GM19328 (cell line): ENCODE data around the gene FSD1.
"Not testable (repeated sequence)": the region's sequence is repeated elsewhere in the genome, so short reads cannot be mapped to it uniquely, and the experiment has no call there.

Source experiments
- ATAC-seq: cut with Tn5 transposase; IDR thresholded peaks from one replicate; pipeline ENCODE4 v1.9.1; 2021; ENCODE audit warnings: mild to moderate bottlenecking, moderate library complexity; ENCODE audit not compliant: unreplicated experiment

FSD1 gene

DNA sequence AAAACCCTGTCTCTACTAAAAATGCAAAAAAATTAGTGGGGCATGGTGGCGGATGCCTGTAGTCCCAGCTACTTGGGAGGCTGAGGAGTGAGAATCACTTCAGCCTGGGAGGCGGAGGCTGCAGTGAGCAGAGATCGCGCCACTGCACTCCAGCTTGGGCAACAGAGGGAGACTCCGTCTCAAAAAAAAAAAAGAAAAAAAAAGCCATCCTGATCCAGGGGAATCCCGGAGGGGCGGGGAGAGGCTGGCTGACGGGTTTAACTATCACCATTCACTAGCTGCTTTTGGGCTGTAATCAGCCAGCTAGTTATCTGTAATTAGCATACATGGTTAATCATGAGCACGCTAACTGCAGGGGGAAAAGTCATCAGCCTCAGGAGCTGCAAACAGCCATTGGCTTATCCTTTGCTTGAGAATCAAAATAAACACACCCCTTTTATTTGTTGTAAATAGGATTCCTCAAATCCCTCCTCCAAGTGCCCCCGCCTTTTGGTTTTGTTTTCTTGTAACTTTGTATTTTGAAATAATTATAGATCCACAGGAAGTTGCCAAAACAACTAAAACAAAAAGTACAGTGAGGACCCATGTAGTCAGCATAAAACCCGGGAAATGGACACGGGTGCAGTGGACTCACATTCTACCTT, 9.6 kb downstream of the FSD1 start:
- no peak for ATAC-seq

DNA sequence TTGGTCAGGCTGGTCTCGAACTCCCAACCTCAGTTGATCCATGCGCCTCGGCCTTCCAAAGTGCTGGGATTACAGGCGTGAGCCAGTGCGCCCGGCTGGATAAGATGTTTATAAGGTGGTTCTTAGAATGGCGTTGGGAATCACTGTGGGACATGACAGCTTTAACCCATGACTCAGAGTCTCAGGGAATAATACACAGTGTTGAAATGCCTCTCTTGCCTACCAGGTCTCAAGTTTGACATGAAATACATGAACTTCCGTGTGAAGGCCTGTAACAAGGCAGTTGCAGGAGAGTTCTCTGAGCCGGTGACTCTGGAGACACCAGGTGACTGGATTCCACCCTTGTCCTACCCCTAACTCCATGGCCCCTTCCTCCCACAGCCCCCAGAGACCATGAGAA, 12.6 kb downstream of the FSD1 start:
- no peak for ATAC-seq

DNA sequence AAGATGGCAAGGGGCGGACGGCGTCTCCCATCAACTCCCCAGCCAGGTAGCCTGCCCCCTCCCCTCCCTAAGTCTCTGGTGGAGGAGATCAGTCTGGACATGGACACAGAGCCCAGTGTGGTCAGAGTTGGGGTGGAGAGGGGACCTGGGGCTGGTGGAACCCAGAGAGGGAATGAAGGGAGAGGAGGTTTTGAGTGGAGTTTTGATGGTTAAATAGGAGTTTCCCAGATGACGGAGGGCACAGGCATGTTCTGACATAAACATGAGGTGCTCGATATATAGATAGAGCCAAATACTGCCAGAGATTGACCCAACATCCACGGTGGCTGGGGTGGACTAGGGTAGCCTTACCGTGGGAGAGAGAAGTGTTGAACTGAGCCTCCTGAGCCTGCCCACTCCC, 14.1 kb downstream of the FSD1 start:
- ATAC-seq = no peak

DNA sequence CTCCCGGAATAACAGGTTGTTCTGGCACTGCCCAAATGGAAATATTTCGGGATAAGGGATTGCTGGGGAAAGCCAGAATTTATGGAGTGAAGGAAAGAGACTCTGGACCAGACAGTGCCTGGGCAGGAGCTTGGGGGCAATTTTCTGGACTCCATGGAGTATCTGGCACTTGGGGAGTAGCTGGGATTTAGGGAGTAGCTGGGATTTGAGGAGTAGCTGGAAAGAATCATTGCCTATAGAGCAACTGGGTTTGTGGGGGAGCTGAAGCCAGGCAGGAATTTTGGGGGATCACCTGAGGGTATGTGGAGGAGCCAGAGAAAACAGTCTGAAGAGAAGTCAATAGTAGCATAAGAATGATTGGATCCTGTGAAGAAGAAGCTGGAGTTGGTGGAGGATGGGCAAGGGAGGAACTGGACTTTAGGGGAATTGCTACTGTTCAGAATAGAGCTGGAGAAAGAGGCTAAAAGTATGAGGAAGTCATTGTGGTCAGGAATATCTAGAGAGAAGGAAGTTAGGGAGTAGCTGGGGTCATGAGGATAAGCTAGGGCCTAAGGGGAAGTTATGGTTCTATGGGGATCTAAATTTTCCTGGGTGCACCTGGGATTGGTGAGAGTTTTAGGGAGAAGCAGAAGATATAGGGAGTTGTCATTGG, 14.8 kb downstream of the FSD1 start:
- no peak for ATAC-seq

DNA sequence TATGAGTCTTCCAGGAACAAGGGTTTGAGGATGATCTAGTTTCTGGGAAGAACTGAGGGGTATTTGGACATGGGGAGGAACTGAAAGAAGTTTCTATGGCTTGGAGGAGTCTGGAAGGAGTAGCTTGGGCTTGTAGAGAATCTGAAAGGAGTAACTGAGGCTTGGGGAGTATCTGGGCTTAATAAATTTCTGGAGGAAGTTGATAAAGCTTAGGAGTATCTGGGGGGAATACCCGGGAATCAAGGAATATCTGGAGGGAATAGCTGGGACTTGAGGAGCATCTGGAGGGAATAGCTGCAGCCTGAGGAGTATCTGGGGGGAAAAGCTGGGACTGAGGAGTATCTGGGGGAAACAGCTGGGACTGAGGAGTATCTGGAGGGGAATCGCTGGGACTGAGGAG, 16.0 kb downstream of the FSD1 start:
- ATAC-seq = no peak

DNA sequence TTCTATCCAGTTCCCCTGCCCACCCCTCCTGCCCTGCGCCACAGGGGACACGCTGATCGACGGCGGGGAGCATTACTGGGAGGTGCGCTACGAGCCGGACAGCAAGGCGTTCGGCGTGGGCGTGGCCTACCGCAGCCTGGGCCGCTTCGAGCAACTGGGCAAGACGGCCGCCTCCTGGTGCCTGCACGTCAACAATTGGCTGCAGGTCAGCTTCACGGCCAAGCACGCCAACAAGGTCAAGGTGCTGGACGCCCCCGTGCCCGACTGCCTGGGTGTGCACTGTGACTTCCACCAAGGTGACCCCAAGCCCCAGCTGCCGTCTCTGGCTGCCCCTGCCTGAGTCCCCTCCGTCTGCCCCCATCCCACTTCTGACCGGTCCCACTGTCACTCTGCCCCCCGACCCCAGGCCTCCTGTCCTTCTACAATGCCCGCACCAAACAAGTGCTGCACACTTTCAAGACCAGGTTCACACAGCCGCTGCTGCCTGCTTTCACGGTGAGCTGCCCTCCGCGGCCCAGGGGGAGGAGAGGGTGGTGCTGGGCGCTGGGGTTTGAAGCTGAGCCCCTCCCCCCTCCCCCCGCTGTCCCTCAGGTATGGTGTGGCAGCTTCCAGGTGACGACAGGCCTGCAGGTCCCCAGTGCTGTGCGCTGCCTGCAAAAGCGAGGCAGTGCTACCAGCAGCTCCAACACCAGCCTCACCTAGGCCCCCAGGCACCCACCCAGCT, 18.7 kb downstream of the FSD1 start:
- ATAC-seq = no peak

DNA sequence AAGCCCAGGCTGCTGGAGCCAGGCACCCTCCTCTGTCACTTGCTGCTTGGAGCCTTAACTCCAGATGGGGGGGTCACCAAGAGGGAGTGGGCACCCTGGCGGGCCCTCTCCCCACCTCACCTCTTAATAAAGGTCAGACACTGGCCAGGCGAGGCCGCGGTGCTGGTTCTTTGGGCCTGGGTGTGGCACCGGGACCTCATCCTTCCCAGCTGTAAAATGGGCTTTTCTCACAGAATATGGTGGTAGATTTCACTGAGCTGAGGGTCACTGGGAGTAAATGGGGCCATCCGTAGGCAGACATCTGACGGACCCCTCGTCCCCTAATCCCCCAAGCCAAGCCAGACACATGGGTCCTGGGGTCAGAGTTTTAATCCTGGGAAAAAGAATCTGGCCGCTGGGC, 19.3 kb downstream of the FSD1 start:
- no peak for ATAC-seq

DNA sequence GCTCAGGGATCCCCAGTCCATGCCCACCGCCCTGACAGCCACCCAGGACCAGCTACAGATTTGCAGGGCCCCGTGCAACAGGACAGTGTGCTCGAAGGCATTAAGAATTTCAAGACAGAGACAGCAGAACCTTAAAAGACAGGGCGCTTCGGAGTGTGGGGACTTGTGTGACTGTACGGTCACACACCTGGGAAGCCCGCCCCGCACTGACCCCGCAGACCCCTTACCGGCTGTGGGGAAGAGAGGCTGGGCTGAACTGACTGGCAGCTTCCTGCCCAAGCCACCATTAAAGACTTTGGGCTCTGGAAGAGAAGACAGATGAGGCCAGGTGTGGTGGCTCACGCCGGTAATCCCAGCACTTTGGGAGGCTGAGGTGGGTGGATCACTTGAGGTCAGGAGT, 19.8 kb downstream of the FSD1 start:
- ATAC-seq = no peak

DNA sequence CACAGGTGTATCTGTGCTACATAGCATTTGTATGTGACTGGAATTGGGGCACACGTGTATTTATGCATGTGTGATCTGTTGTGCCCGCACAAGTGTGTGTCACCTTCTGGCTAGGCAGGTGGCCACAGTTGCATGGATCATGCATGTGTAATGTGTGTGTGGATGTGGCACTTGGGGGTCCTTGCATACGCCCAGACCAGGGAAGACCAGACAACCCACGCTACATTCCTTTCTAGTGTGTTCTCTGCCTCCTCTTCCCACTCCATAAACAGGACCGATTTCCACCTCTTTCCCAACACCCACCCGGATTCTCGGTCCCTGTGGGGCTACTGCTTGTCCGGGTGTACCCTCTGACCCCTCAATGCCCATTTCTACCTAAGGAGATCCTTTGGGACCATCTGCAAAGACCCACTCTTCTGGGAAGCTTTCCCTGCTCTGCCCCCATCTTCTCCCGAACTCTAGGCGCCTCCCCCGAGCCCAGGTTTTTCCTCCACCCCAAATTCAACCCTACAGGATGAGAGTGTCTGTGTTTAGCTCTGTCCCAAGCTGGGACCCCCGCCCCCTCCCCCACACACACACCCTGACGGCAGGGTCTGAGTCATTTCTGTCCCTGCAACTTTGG, 21.9 kb downstream of the FSD1 start:
- ATAC-seq = no peak

DNA sequence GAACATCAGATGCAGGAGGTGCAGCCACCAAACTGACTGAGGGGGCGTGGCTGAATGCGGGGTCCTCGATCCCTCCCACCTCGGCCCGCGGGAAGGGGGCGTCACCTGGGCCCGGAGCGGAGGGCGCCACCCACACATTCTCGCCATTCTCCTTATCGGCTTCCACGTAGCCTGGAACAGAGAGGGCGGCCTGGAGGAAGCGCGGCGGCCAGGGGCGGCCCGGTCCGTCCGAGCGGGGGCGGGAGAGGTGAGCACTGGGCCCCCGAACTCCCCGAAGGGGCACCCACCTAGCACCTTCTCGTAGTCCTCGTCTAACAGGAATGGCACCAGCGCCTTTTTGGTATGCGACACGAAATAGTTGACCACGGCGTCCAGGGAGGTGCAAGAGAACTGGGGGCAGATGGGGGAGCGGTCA, 22.4 kb downstream of the FSD1 start:
- no peak for ATAC-seq

DNA sequence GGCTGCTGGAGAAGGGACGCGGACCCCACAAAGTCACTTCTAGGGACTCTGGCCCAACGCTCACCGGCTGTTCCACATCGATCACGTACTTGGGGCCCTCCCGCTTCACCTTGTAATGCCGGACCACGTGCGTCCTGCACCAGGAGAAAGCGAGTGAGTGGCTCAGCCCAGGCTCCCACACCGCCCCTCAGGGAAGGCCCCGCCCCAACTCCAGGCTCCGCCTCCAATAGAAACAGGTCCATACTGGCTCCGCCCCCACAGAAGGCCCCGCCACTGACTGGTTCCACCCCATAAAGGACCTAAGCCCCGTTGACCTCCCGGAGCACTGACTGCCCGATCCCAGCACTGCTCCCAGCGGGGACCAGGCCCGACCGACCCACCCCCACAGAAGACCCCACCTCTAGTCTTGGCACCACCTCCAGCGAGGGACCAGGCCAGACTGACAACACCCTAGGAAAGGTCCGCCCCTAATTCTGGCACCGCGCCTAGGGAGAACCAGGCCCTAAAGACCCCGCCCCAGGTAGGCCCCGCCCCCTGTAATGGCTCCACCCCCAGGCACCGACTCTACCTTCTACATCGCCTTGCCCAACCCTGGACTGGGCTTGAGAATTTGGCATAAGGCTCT, 23.0 kb downstream of the FSD1 start:
- ATAC-seq = no peak

DNA sequence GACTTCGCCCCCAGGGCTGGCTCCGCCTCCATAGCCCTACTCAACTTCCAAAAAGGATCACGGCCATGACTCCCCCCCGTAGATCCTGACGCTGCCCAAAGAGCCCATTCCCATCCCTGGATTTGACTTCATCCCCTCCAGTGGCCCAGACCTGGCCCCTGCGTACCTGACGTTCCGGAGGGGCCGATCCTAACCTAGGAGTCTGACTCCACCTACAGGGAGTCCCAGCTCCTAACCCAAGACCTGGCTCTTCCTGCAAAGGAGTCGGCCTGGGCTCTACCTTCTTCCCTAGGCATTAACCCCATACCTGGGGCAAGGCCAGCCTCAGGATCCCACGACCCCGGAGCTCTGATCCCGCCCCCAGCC, 23.5 kb downstream of the FSD1 start:
- ATAC-seq = no peak

DNA sequence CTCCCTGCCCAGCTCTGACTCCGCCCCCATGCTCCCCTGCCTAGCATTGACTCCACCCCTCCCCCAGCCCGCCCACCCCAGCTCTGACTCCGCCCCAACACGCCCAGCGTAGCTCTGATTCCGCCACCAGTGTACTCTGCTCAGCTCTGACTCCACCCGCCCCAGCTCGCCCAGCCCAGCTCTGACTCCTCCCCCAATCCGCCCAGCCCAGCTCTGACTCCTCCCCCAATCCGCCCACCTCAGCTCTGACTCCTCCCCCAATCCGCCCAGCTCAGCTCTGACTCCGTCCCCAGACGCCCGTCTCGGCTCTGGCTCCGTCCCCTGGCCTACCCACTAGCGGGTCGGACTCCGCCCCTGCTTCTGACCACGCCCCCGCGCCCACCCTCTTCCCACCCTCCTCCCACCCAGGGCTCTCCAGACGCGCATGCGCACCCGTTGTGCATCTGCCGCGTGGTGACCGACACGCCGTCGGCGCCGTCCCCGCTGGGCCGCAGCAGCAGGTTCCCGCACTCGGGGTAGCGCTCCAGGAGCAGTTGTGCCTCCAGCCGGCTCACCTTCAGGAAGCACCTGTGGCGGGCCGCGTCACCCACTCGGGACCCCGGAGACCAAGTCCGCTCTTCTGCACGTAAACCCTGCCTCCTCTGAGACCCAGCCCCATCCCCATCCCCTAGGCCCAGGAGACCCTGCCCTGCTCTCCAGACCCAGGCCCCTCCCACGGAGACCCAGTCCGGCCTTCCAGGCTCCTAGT, 24.0 kb downstream of the FSD1 start:
- ATAC-seq = peak; percentile 81

DNA sequence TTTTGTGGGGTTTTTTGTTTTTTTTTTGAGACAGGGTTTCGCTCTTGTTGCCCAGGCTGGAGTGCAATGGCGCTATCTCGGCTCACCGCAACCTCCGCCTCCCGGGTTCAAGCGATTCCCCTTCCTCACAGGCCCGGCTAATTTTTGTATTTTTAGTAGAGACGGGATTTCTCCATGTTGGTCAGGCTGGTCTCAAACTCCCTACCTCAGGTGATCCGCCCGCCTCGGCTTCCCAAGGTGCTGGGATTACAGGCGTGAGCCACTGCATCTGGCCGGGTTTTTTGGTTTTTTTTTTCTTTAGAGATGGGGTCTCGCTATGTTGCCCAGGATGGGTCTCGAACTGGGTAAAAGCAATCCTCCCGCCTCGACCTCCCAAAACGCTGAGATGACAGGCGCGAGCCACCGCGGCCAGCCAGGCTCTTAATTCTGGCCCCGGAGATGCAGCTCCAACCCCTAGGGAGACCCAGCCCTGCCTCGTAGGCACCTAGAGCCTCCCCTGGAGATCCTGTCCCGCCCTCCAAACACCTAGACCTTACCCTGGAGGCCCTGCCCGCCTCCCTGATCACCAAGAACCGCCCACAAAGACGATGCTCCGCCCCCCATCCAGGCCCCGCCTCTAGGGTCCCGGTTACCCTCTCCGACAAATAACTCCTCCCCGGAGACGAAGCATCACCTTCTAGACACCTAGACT, 24.7 kb downstream of the FSD1 start:
- not testable (repeated sequence) for ATAC-seq

DNA sequence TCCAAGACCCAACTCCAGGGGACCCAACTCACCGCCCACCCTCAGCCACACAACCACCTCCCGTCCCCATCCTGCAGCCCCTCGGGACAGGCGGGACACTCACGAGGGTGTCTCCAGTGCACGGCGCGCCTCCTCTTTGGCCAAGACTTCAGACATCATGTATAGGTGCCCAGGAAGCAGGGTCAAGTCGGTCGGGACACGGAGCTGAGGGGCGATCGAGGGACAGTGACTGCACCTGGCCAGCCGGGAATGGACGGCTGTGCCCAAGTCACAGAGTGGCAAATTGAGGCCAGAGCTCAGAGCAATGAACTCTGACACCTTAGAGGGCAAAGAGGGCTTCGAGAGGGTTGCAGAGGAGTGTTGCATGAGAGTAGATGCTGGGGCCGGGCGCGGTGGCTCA, 25.5 kb downstream of the FSD1 start:
- no peak for ATAC-seq

DNA sequence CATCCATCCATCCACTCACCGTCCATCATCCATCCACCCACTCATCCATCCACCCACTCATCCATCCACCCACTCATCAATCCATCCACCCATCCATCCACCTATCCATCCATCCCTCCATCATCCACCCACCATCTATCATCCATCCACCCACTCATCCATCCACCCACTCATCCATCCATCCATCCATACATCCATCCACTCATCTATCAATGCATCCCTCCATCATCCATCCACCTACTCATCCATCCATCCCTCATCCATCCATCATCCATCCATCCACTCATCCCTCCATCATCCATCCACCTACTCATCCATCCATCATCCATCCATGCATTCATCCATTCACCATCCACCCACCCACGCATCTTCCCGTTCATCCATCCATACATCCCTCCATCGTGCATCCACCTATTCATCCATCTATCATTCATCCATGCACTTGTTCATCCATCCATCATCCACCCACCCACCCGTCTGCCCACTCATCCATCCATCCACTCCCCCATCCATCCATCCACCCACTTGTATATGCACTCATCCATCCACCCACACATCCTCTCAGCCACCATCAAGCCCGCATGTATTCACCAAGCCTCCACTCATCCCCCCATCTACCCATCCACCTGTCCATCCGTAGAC, 30.7 kb downstream of the FSD1 start:
- ATAC-seq = no peak

DNA sequence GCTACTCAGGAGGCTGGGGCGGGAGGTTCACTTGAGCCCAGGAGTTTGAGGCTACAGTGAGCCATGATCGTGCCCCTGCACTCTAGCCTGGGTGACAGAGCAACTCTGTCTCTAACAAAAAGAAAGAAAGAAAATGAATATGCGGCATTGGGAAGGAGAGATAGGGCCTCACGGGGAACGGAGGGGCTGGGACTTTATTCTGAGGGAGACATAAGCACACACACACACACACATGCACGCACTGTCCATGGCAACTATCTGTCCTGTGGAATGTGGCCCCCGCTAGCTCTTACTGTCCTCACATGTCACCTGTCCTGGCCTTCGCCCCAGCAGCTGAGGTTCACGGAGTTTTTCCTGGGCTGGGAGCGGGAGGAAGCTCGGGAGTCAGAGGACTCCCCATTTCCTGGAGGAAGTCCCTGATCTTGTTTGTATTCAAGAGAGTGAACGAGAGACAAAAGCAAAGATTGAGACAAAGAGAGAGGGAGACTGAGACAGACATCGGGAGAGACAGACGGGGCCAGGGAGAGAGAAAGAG, 33.6 kb downstream of the FSD1 start:
- ATAC-seq = no peak

DNA sequence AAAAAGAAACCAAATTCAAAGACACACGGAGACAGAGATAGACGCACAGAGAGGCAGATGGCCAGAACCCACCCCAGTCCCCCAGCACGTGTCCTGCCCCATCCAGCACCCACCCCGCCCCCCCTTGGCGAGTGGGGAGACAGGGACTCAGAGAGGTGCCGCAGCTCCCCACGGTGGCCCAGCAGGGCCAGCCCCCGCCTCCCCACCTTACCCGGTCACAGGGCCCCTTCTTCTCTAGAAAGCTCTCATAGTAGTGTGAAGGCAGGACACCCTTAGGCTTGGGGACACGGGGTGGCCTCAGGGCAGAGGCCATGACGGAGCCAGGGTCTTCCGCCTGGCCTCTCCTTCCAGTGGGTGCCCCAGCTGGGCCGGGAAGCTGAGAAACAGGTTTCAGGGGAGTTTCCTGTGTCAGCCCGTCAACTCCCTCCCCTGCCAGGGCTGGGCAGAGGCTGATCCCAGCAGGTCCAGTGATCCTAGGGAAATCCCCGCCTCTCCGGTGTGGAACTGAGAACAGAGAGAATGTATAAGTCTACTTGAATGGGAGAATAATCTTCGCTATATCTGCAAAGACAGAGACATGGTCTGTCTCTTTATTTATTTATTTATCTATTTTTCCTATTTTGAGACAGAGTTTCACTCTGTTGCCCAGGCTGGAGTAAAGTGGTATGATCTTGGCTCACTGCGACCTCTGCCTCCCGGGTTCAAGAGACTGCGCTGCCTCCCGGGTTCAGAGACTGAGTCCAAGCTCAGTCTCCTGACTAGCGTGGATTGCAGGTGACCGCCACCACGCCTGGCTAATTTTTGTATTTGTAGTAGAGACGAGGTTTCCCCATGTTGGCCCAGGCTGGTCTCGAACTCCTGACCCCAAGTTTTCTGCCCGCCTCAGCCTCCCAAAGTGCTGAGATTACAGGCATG, 34.3 kb downstream of the FSD1 start, which contains the start of gene STAP2:
Gene STAP2, minus strand, starts transcription at position 387 of the 915 bp plus-strand sequence. Its CDS starts 74 bp downstream, at position 313.
- no peak for ATAC-seq
